Chondrocyte (in vitro differentiated cells): Measurements from ENCODE around the gene OR51V1. TPM values are rescaled to one million over a fixed set of nuclear protein-coding genes. Genes with fewer than 3 reads are reported as not detected.

Experiments
- DNase-seq: peaks from one replicate; pipeline ENCODE4 v3.0.0; 2021; ENCODE audit warnings: mixed read lengths, low spot score
- H3K27ac Mint-ChIP-seq: one replicate; pipeline ENCODE4 v1.8.0; 2021; ENCODE audit warnings: mild to moderate bottlenecking, moderate library complexity, mixed read lengths; ENCODE audit not compliant: unreplicated experiment
- H3K27me3 Mint-ChIP-seq: 2 replicates; pipeline ENCODE4 v1.8.0; 2021; ENCODE audit warnings: low read depth, mixed read lengths
- H3K36me3 Mint-ChIP-seq: 2 replicates; pipeline ENCODE4 v1.8.0; 2021; ENCODE audit warnings: low read depth, mixed read lengths
- H3K4me1 Mint-ChIP-seq: 2 replicates; pipeline ENCODE4 v1.8.0; 2021; ENCODE audit warnings: low read depth, mild to moderate bottlenecking, mixed read lengths
- H3K4me3 Mint-ChIP-seq: one replicate; pipeline ENCODE4 v1.8.0; 2021; ENCODE audit warnings: mild to moderate bottlenecking, moderate library complexity, mixed read lengths; ENCODE audit not compliant: unreplicated experiment
- H3K9me3 Mint-ChIP-seq: 2 replicates; pipeline ENCODE4 v1.8.0; 2021; ENCODE audit warnings: low read depth, mixed read lengths
- total RNA-seq: library from RNA; stranded (reverse); gene quantifications from 3 replicates; pipeline ENCODE4 v1.2.1, GENCODE V29; 2021
- TF ChIP-seq, protein P1 (sequence below): fragments of 200-600 bp; sonication (generic); IDR thresholded peaks from 2 replicates; pipeline ENCODE4 v1.5.0; 2021; ENCODE audit warnings: antibody characterized with exemption, mild to moderate bottlenecking, moderate library complexity

Gene OR51V1
- total RNA-seq, 1 donor from 2014 or later = not detected

DNA sequence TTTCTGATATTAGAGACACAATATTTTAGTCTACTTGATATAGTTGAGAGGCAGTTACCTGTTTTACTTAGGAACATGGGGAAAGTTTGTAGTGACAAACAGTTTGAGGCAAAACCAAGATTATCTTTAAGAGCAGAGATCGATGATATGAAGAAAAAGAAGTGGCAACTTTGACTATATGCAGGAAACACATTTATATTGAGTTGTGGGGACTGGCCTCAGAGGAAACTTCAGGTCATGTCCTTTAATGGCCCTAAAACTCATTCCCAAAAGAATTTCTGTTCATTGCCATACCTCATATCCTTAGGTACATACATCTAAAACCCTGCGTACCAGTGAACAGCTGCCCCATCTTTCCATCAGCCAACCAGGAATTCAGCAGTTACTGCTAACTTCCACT, 44.7 kb upstream of the OR51V1 start:
- DNase-seq = no peak
- no peak overlapping the region for H3K4me3 Mint-ChIP-seq
- peaks cover 35% of the 10 kb centered on the region for H3K27me3 Mint-ChIP-seq
- H3K36me3 Mint-ChIP-seq = no peaks in the 10 kb centered on the region
- H3K9me3 Mint-ChIP-seq = no peaks in the 10 kb centered on the region
- H3K4me1 Mint-ChIP-seq = no peaks in the 10 kb centered on the region
- no peak overlapping the region for H3K27ac Mint-ChIP-seq
- TF ChIP-seq, protein P1, sequence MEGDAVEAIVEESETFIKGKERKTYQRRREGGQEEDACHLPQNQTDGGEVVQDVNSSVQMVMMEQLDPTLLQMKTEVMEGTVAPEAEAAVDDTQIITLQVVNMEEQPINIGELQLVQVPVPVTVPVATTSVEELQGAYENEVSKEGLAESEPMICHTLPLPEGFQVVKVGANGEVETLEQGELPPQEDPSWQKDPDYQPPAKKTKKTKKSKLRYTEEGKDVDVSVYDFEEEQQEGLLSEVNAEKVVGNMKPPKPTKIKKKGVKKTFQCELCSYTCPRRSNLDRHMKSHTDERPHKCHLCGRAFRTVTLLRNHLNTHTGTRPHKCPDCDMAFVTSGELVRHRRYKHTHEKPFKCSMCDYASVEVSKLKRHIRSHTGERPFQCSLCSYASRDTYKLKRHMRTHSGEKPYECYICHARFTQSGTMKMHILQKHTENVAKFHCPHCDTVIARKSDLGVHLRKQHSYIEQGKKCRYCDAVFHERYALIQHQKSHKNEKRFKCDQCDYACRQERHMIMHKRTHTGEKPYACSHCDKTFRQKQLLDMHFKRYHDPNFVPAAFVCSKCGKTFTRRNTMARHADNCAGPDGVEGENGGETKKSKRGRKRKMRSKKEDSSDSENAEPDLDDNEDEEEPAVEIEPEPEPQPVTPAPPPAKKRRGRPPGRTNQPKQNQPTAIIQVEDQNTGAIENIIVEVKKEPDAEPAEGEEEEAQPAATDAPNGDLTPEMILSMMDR = no peak

DNA sequence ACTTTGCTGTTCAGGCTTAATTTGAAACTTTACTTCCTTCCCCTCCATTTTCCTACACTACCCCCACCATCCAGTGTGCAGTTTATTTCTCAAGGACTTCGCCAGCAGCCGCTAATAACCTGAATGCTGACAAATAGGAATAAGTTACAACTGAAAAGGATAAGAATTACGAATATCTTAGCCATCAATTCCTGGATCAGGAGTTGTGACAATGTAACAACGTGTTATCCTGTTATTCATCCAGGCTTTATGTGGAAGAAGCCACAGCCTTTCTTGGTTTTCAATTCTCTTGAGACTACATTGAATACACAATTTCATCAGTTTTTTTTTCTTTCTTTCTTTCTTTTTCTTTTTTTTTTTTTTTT, 43.3 kb upstream of the OR51V1 start:
- Mint-ChIP-seq H3K27ac (no peak overlapping the region), H3K9me3 (no peaks in the 10 kb centered on the region), H3K4me1 (no peaks in the 10 kb centered on the region), H3K4me3 (no peak overlapping the region), H3K36me3 (no peaks in the 10 kb centered on the region), H3K27me3 (peaks cover 43% of the 10 kb centered on the region)
- DNase-seq = no peak
- TF ChIP-seq, protein P1 = no peak

DNA sequence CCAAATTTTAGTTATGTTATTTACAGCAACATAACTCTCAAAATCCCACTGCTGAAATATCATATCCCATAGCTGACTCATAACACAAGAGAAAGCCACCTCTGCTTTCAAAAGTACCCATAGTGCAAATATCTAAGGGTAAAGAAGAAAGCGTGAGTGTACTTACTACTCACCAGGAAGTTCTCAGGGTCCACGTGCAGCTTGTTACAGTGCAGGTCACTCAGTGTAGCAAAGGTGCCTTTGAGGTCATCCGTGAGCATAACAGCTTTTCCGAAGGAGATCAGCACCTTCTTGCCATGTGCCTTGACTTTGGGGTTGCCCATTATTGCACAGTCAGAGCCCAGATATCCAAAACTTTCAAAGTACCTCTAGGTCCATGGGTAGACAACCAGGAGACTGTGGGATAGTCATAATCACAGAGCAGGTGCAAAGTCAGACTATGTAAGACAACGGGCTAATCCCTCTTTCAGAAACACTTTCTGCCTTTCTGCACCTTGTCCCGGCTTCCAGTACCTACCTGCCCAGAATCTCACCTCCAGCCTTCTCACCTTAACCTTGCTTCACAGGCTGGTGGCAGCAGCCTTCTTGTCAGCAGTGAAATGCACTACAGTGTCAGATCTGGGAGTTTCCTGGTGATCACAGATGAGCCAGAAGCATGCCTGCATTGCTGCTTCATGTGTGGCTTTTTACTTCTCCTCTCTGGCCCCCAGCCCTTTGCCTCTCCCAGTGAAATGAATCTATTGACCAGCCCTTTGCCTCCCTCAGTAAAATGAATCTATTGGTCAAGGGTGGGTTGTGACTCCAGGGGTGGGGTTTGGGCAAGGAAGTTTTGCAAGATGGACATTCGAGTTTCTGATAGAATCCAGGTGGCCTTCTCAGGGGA, 42.7 kb upstream of the OR51V1 start:
- TF ChIP-seq, protein P1 = no peak
- H3K27ac Mint-ChIP-seq = no peak overlapping the region
- no peak for DNase-seq
- no peaks in the 10 kb centered on the region for H3K36me3 Mint-ChIP-seq
- H3K4me3 Mint-ChIP-seq = no peak overlapping the region
- H3K9me3 Mint-ChIP-seq = no peaks in the 10 kb centered on the region
- H3K4me1 Mint-ChIP-seq = no peaks in the 10 kb centered on the region
- H3K27me3 Mint-ChIP-seq = peaks cover 45% of the 10 kb centered on the region

DNA sequence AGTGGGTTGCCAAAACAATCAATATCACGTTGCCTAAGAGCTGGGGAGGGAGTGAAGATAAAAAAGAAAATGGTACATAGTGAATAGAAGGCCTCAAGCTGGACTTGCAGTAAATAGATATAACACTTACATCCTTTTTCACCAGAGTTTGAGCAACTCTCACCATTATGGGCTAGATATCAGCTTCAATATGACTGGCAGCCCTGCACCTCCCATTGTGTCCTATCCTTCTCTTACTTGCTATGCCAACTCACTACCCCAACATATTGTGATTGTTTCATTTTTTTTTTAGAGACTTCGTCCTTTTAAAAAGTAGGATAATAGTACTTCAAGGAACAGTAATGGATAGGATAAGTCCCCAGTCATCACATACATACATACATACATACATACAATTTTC, 41.7 kb upstream of the OR51V1 start:
- Mint-ChIP-seq H3K27ac (no peak overlapping the region), H3K27me3 (peaks cover 43% of the 10 kb centered on the region), H3K36me3 (no peaks in the 10 kb centered on the region), H3K9me3 (no peaks in the 10 kb centered on the region), H3K4me3 (no peak overlapping the region), H3K4me1 (no peaks in the 10 kb centered on the region)
- TF ChIP-seq, protein P1 = no peak
- no peak for DNase-seq

DNA sequence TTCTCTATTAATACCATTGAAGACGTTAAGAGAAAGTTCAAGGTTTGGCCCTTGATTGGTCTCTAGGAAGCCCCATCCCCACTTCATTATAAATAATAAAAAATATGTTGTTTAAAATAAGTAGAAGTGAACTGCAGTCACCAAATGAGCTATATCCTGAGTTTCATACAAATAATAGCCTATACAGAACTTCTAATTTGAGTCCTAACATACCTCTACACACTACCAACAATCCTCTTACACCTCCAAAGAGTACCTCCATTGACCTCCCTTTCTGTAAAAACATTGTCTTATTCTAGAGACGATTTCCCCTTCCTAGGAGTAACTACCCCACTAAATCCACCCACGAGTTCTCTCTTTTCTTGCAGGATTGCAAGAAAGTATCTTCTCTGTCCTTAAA, 41.0 kb upstream of the OR51V1 start:
- H3K4me3 Mint-ChIP-seq = no peak overlapping the region
- no peak overlapping the region for H3K27ac Mint-ChIP-seq
- no peak for DNase-seq
- no peaks in the 10 kb centered on the region for H3K9me3 Mint-ChIP-seq
- TF ChIP-seq, protein P1 = no peak
- H3K27me3 Mint-ChIP-seq = peaks cover 43% of the 10 kb centered on the region
- H3K36me3 Mint-ChIP-seq = no peaks in the 10 kb centered on the region
- H3K4me1 Mint-ChIP-seq = no peaks in the 10 kb centered on the region
